Measurements from ENCODE around the gene PHF24.

The PHF24 gene

GRCh38 chr9:34980181-34980761, 22.2 kb downstream of the PHF24 start:
- ChIA-PET POLR2A (no interaction called here), CTCF (interaction anchor here (0.9 to 7.1 kb wide), 3 partner anchors 12 to 219 kb away, joined by 3 to 124 read pairs (median 5); a partner anchor contains a TSS)
- TF ChIP-seq ZNF629 (tag by site-specific recombination; IDR thresholded peaks at IDR 0.05) (no peak), AEBP2 (tag by site-specific recombination; IDR thresholded peaks at IDR 0.05; ENCODE audit: borderline replicate concordance) (no peak), PRDM4 (tag by site-specific recombination; IDR thresholded peaks at IDR 0.05) (no peak), ATF2 (tag by site-specific recombination; IDR thresholded peaks at IDR 0.05; ENCODE audit: low read depth) (no peak), ZNF677 (tag by site-specific recombination; IDR thresholded peaks at IDR 0.05) (no peak), ZNF16 (tag by site-specific recombination; IDR thresholded peaks at IDR 0.05; ENCODE audit: low read depth) (no peak), ZNF37A (tag by site-specific recombination; IDR thresholded peaks at IDR 0.05) (no peak), ZFP37 (tag by site-specific recombination; IDR thresholded peaks at IDR 0.05) (no peak), ZNF785 (tag by site-specific recombination; IDR thresholded peaks at IDR 0.05) (no peak), ZNF335 (tag by site-specific recombination; conservative IDR thresholded peaks at IDR 0.05) (no peak), ZNF26 (tag by site-specific recombination; IDR thresholded peaks at IDR 0.05) (no peak), ZNF561 (tag by site-specific recombination; IDR thresholded peaks at IDR 0.05; ENCODE audit: borderline replicate concordance) (no peak), ZNF529 (tag by site-specific recombination; IDR thresholded peaks at IDR 0.05; ENCODE audit: insufficient replicate concordance) (no peak), KLF7 (tag by site-specific recombination; IDR thresholded peaks at IDR 0.05; ENCODE audit: borderline replicate concordance) (no peak), ZNF280C (tag by site-specific recombination; IDR thresholded peaks at IDR 0.05) (no peak)

GRCh38 chr9:34982361-34982760, 24.3 kb downstream of the PHF24 start:
- CTCF ChIA-PET = interaction anchor here (0.7 to 7.1 kb wide), 6 partner anchors 12 to 280 kb away, joined by 3 to 124 read pairs (median 4); a partner anchor contains a TSS
- H3K36me3 ChIP-seq (ENCODE audit: control insufficient read depth in 2 of 2, insufficient read depth in 1 of 2, low read length in 2 of 2) = no peaks in the 10 kb centered on the region
- no peaks in the 10 kb centered on the region for H3K9me3 ChIP-seq (ENCODE audit: control insufficient read depth, insufficient read depth, low read depth, low read length)
- TF ChIP-seq ZNF48 (tag by site-specific recombination; IDR thresholded peaks at IDR 0.05) = no peak
- no peak for TF ChIP-seq ZNF391 (tag by site-specific recombination; IDR thresholded peaks at IDR 0.05; ENCODE audit: borderline replicate concordance, low read depth)
- no peak for TF ChIP-seq ZBTB7A (tag by site-specific recombination; IDR thresholded peaks at IDR 0.05; ENCODE audit: low read depth)
- TF ChIP-seq ZNF610 (tag by site-specific recombination; IDR thresholded peaks at IDR 0.05; ENCODE audit: borderline replicate concordance) = no peak
- no peak overlapping the region for H3K27ac ChIP-seq (ENCODE audit: extremely low read depth, low read depth, low read length)
- POLR2A ChIA-PET = no interaction called here
- H3K4me3 ChIP-seq (ENCODE audit: low read depth, low read length) = no peak overlapping the region
- no peaks in the 10 kb centered on the region for H3K4me1 ChIP-seq (ENCODE audit: control insufficient read depth, insufficient read depth, low read length)

More at GRCh38 chr9:34980181-34980761, 22.2 kb downstream of the PHF24 start:
- Histone ChIP-seq H3K27ac (ENCODE audit: extremely low read depth, low read depth, low read length) (no peak overlapping the region), H3K4me1 (ENCODE audit: control insufficient read depth, insufficient read depth, low read length) (no peaks in the 10 kb centered on the region), H3K36me3 (ENCODE audit: control insufficient read depth in 2 of 2, insufficient read depth in 1 of 2, low read length in 2 of 2) (no peaks in the 10 kb centered on the region), H3K9me3 (ENCODE audit: control insufficient read depth, insufficient read depth, low read depth, low read length) (no peaks in the 10 kb centered on the region), H3K4me3 (ENCODE audit: low read depth, low read length) (no peak overlapping the region)
